T-helper 2 cell (primary cell): ENCODE measurements around the gene MTG2.

Experiments
- DNase-seq, 5 experiments: peaks; one replicate each; pipeline versions ENCODE4 v3.0.0 to v3.0.0-alpha.2; 2012 to 2022

The MTG2 gene

DNA sequence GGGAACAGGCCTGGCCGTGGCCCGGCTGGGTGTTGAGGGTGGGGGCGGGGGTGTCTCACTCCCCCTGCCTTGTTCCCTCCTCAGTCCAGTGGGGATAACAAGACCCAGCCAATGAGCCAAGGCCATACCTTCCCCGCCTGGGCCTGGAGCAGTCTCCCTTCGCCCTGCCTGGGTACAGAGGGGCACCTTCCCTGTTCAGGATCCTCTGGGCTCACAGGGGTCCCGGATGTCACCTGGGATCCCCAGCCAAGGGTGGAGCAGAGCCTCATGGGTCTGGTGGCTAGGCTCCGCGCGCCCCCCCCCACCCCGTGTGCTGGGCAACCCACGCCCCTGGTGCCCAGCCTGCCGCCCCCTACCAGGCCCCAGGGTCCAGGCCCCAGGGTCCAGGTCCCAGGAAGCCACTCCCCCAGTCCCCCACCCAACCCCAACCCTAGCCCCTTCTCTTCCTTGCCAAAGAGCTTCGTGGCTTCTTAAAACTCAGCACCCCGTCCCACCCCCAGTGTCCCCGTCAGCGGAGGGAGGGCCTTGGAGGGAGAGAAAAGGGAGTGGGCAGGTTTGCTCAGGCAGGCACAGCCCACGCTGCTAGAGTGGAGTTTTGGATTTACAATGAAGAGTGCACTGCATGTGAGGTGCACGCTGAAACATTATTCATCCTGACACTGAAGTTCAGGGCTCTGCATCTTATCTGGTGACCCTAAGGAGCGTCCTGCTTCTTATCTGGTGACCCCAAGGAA lies 25.4 kb downstream of the MTG2 start:
- no peak for DNase-seq

DNA sequence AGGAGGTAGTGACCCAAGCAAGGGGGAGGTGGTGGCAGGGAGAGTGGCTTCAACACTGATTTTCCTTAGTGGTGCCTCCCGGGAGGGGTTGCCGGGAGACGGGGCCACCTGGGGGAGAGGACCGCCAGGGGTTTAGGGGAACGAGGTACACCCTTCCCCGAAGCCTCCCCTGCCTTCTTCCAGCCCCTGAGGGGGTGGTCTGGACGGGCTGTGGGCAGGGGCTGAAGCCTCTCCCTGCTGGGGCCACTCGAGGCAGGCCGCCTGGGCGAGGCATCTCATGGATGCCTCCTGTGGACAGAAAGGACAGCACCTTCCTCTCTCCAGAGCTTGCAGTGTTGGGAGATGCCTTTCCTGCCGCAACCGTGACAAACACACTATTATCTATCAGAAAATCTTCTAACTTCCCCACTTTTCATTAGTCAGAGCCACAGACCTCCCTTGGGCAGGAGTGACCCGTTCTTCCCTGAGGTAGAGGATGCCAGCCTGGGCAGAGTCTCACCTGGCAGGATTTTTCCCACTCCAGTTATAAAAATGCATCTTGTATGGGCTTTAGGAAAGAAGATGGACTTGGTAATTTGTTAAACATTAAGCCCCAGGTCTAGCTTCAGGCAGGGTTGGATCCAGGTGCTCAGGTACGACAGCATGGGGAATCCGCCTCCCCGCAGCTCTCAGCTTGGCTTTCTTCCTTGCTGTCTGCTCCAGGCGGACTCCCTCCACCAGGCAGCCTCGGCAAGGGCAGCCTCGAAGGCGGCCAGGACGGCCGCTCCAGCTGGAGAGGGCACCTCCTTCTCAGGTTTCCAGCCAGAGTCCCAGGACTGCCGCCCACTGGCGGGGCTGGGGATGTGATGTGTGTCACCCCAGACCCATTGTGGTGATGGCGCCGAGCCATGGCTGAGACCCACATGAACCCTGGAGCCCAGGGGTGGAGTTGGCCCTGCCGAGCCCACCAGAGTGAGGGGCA lies 26.2 kb downstream of the MTG2 start:
- no peak for DNase-seq

DNA sequence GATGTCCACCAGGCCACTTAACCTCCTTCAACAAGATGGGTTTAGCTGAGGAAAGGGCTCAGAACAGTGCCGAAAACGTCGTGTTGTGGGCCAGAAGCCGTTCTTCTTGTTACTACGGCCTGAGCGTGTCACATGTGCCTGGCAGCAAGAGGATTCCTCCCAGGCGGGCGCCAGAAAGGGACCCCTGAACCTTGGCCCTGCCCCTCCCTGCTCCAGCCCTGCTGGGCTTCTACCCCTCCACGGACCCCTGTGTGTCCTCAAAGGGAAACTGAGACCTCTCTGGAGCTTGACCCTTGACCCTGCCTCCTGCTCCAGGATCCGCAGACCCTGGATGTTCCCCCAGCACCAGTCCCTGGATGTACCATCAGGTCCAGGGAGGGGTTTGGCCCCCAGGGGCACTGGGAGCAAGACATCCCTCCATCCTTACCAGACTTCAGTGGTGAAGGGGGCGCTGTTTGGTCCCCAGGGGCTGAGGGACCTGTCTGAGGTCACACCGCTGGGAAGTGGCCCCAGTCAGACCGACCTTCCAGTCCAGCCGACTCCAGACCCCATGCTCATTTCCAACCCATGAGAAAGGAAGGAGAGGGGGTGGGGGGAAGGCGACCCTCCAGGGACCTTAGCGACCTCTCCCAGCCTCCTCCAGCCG lies 27.1 kb downstream of the MTG2 start:
- no peak for DNase-seq

DNA sequence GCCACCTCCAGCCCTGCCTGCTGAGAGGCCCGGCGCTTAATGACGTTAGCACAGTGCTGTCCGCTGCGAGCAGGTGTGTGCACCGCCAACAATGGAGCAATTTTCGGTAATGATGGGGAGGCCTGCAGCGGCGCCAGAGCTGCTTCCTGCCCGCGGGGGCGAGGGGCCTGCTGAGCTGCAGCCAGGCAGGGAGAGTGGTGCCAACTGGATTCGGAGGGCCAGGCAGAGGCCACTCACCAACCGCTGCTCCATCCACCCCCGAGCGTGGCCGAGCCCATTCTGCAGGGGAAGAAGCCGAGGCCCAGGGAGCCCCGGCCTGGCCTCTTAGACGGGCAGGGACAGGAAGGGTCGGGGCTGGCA lies 27.6 kb downstream of the MTG2 start:
- no peak for DNase-seq

DNA sequence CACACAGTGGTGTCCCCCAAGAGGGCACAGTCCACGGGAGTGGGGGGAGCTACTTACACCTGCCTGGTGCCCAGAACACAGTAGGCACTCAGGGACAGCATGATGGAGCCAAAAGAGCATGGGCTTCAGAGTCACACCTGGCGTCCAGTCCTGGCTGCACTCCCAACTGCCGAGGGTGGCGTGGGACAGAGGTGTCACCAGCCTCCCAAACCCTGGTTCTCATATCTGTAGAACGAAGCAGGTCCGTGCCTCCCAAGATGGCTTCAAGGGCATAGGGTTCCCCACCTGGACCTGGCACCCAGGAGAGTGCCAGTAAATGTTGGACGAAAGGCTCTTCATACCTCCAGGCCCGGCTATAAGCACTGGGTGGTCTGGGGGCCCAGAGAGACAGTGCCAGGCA lies 28.4 kb downstream of the MTG2 start:
- no peak for DNase-seq

DNA sequence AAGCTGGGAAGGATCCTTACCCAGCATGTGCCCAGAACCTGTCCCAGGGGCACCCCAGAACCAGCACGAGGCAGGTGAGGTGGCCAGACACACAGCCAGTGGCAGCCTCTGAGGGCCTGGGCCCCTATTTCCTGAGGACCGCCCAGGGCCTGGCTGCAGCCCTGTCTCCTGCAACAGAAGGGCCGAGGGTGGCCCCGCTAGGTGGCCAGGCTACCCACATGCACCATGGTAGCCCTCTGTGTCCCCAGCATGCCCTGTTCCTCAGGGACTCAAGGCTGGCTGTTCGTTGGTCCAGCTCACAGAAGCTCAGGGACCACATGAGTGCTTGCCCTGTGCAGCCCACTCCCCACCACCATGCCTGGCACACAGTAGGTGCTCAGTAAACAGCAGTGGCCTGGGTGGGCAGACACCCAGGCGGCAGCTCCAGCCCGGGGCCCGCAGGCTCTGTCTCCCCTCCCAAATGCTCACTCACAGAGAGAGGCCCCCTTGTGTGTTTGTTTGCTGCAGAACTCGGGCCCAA lies 29.0 kb downstream of the MTG2 start:
- DNase-seq: no peak

DNA sequence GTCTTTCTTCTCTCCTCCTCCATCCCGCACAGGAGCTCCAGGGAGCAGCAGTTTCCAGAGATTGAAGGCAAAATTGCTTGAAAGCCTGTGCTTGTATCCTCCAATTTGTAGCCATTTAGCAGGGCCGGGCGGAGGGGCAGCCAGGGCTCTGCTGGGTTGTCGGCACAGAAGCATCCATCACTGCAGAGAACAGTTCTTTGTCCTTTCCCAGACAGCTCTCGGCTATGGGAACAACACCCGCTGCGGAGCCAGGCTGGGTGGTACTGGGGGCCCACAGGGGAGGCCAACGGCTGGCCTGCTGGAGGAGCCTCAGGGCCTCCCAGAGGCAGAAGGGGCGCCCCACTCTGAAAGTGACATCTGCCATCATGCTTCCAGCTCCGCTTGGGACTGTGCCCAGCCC lies 29.5 kb downstream of the MTG2 start:
- no peak for DNase-seq

DNA sequence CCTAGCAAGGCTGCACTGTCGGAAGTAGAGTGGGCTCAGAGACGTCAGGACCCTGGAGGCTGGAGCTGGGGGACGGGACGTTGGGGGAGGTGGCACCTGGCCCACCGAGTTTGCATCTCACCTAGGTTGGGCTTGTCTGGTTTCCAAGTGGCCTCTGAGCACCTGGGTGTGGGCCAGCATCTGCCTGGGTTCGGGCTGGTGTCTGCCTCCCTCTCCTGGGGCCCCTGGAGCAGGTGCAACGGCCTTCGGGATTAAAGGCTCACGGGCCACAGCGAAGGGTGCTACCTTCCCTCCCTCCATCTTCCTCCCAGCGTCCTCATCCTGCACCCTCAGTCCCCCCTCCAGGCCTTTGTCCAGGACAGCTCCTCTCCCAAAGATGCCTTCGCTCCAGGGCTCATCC lies 31.2 kb downstream of the MTG2 start:
- no peak for DNase-seq

DNA sequence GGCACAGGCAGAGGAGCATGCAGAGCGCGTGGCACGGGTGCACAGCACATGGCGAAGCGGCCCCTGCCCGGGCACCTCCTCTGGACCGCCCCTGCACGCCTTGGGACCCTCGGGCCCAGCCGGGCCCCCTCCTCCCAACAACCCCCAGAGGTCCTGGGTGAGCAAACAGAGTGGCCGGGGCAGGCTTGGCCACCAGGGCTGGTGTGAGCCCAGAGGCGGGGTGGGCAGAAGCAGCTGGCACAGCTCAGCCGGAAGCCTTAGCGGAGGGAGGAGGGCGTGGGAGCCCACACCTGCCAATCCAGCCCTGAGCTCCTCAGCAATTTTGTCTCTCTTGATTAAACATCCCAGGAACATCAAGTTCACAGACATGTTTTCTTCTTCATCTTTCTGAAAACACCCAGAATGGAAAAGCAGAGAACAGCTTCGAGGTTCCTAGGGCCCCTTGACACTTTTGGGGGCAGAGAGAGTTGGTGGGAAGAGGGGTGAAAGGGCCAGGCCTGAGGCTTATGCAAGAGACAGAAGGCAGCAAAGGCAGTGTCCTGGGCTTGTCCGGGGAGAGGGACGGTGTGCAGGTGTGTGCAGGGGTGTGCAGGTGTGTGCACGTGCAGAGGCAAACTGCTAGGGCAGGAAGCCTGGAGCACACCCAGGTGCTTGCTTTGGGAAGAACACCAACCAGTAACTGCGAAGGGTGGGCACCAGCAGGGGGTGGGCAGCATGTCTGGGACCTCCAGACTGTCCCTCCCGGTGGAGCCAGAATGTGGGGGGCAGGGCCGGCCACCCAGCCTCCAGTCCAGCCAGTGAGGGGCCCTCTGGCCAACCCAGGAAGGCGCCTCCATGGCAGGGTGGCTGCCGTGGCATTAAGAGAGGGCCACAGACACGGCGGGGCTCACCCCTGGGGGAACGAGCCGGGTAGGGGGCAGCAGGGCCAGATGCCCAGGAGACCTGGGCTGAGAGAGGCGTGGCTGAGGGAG lies 32.5 kb downstream of the MTG2 start:
- no peak for DNase-seq

DNA sequence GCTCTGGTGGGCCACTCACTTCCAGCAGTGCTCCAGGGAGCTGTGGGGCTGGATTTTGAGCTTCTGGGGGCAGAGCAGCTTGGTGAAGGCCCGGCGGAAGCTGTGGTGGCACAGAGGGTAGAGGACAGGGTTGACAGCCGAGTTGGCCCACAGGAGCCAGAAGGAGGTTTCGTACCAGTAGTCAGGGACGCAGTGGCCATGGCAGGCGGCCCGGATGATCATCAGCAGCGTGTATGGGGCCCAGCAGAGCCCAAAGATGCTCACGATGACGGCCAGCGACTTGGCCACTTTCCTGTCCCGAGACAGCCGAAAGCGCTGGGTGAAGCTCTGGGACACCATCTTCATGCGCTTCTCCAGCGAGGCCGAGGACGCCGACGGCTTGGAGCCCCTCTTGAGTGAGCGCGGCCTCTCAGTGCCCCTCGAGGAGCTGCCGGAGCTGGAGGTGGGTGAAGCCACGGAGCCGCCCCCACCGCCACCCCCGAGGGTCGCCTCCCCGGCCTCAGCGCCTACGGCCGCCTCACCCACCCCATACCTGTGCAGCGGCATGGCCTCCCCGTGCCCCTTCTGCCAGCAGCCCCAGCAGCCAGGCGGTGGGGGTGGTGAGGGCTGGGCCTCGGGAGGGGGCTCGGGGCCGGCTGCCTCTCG lies 33.3 kb downstream of the MTG2 start:
- DNase-seq: no peak

DNA sequence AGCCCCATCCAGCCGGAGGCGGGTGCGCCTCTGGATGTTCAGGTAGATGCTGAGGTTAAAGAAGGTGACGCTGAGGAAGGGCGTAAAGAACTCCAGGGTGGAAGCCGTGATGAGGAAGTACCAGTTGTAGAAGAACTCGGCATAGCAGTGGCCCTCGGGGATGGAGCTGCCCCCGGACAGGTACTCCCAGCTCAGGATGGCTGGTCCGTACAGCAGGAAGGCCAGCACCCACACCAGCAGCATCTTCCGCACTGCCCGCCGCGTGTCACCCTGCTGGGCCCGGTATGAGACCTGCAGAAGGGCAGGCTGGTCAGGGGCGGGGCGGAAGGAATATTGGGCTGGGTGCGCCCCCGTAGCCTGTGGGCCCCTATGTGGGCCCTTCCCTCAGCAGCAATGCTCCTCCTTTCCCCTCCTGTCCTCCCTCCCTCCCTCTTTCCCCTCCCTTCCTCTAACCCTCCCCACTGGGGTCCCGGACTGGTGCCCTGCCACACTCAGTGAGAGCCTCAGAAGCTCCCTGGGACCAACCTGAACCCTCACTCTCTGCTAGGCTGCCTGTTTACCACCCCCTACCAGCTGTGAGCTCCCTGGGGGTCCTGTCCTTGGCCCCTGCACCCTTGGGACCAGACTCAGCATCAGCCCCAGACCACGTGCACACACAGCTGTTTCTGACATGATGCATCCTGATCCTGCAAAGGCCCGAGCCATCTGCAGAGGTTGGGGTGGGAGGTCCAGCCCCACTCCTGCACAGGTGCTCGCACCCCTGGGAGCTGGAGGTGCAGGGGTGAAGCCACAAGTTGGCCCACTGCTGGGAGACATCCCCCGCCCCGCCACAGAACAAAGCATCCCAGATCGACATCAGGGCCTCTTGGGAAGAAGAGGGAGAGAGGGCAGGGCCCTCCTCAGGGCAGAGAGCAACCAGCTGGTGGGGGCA lies 34.1 kb downstream of the MTG2 start:
- no peak for DNase-seq

DNA sequence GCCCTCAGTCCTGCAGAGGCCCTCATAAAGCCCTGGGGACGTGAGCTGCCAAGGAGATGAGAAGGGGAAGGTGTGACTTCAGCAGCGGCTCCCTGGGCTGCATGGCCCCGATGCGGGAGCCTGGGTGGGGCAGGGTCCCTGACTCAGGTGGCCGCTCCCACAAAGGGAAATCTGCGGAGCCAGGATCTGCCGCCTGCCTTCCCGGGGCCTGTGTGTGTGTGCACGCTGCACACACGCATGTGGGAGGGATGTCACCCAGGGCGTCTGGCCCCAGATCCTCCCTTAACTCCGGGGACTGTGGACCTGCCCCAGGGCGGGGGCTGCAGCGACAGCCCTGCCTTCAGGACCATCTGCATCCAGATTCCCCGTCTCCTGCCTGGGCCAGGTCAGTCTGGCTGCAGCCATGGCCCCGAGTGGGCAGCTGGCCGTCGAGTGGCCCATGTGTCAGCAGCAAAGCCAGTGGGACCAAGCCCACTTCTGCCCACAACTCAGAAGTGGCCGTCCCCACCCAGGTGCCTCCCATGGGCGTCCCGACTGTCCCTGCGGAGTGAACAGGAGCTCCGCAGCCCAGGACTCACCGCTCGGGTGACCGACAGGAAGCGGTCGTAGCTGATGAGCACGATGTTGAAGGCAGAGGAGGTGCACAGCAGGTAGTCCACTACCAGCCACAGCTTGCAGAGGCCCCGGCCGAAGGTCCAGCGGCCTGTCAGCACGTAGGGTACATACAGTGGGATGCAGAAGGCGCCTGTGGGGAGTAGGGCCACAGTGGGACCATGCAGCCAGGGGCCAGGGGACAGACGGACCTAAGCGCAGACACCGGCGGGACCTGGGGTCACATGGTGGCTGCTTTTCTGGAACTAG lies 35.3 kb downstream of the MTG2 start:
- DNase-seq: no peak

DNA sequence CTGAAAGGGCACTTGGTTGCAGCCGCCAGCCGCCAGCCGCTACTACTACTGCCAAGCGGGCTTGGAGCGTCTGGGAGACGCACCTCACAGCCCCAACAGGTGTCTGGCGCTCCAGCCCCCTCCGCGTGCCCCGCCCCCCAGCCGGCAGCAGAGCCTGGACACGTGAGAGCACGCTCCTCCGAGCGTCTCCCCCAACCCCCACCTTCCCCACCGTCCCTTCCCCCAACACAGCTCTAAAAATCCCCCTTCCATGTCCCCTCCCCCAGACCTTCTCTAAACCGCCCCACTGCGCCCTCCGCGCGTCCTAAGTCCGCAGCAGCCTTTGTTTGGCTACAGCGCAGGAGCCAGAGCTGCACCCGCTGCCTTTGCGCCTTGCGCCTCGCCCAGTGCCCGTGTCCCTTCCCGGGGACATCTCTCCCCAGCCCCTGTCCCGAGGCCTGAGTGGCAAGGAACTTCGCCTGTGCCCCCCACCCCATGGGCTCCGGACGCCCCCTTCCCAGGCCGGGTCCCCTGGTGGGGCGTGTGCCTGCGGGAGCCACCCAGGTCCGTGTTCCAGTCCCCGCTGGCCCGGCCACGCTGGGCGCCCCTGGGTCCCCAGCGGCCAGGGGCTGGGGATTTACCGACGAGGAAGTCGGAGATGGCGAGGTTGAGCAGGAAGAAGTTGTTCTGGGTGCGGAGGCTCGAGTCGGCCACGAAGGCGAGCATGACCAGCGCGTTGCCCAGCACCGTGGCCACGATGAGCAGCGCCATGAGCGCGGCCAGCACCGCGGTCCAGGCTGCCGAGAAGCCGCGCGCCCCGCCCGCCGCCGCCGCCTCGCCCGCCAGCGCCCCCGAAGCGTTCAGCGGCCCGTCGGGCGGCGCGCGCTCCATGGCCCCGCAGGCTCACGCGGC lies 36.5 kb downstream of the MTG2 start:
- no peak for DNase-seq

DNA sequence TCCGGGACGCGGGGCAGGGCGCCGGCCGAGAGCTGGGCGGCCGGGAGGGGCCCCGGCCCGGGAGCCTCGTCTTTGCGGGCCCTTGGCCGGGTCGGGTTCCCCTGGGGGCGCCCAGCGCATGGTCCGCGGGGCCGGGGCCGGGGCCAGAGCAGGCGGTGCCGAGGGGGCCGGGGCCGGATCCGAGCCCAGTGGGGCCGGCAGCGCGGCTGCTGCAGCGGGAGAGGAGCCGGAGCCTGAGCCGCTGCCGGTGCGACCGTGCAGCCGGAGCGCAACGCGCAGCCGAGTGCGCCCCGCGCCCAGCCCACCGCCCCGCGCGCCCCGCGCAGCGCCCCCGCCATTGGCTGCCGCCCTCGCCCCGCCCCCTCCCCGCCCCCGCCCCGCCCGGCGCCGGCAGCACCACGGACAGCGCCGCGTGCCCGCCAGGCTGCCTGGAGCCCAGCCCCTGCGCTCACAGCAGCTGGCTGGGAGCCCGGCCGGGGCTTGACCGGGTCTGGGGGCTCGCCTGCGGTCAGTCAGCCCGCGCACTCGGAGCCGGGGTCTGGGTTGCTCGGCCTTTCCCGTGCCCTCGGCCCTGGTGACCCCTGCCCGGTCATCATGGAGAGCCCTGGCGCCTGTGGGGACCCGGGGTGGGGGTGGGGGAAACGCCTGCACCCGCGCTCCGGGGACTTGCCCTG lies 37.3 kb downstream of the MTG2 start, which contains the start of gene HRH3:
Gene HRH3 (minus strand): TSS at position 287 of the 674 bp plus-strand sequence. CDS start 308 bp downstream, outside the sequence.
- peak in 3 of 5 experiments; percentile 25 to 37 (median 34) for DNase-seq

DNA sequence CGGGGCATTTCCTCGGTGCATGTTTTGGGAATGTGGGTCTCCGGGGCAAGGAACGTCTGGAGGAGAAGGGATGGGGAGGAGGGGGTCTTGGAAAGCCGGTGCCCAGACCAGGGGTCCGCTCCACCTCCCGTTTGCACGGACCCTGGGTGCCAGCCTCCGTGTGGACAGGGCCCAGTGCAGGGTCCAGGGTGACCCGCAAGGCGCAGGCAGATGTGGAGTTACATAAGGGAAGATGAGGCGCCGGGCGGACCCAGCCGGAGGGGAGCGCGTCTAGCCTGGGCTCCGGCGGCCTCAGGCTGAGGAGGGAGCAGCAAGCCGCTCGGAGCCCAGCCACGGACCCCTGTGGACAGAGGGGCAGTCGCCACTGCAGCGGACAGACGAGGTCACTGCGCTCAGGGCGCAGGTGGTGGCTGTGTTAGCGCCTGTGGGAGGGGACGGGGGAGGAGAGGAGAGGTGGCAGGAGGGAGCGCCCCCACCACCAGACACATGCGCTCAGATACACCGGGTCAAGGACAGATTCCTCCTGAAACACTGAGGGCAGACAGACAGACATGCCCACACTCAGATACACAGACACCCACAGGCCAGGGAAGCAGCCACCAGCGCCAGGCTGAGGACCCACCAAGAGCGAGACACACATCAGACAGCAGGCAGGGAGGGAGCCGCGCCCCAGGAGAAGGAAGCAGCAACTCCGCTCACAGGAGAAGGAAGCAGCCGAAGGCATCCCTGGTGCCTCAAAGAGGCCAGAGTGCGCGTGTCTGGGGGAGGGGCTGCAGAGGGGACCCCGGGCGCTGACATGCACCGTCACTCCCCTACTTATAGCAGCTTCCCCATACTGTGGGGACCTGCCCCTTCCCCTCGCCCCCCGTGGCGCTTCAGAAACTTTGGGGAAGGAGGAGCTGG lies 38.1 kb downstream of the MTG2 start:
- no peak for DNase-seq

DNA sequence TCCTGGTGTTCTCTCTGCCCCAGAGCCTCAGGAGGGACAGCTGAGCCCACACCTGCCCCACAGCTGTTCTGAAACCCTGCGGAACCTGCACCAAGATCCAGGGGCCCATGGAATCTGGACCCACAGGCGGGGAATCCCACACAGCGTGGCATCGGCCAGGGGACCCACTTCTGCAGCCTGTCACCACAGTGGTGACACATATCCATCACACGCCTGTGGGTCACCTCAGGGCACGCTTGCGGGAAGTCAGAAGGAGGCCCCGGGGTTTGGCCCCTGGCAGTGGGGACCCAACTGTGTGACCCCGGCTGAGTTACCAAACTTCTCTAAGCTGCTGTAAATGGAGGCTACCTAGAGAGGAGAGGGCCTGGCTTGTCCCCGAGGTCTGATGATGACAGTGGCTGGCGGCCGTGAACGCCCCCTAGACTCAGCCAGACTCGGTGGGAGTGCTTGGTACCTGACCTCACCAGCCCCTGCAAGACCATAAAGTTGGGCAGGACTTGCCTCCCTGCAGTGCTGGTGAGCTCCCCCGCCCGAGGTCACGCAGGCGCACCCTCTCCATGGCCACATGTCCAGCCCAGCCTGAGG lies 39.5 kb downstream of the MTG2 start:
- DNase-seq: no peak
